ENCODE data around the gene ZBTB20.

DNA sequence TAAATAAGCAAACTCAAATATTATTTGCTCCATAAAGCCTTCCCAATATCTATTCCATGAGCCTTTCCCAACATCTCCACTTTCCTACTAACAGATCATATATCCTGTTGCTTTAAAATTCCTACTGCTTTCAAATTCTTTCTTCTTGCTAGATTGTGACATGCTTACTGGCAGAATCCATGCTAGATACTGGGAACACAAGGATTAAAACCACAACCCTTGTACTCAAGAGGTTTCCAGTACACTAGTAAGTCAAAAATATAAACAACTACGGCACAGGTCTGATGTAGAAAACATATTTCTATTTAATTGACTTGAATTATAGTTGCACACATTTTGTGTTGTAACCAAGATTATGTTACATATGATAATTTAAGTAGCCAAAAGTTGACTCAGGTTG lies 275.0 kb downstream of the ZBTB20 start:
- TF ChIP-seq, protein P1, sequence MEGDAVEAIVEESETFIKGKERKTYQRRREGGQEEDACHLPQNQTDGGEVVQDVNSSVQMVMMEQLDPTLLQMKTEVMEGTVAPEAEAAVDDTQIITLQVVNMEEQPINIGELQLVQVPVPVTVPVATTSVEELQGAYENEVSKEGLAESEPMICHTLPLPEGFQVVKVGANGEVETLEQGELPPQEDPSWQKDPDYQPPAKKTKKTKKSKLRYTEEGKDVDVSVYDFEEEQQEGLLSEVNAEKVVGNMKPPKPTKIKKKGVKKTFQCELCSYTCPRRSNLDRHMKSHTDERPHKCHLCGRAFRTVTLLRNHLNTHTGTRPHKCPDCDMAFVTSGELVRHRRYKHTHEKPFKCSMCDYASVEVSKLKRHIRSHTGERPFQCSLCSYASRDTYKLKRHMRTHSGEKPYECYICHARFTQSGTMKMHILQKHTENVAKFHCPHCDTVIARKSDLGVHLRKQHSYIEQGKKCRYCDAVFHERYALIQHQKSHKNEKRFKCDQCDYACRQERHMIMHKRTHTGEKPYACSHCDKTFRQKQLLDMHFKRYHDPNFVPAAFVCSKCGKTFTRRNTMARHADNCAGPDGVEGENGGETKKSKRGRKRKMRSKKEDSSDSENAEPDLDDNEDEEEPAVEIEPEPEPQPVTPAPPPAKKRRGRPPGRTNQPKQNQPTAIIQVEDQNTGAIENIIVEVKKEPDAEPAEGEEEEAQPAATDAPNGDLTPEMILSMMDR (IDR thresholded peaks at IDR 0.05), result no peak
- no peak for TF ChIP-seq POLR2A (IDR thresholded peaks at IDR 0.05)

All from thyroid gland (tissue), 4 donors.